Epidermal melanocyte (primary cell): ENCODE measurements around the gene PITPNM3.
A peak's percentile ranks its signal among the peaks of the same experiment; 100 is the strongest.

Source experiments
- DNase-seq: peaks from one replicate; pipeline ENCODE4 v3.0.0; 2011; ENCODE audit warnings: low spot score; ENCODE audit not compliant: insufficient read length

The PITPNM3 gene

DNA sequence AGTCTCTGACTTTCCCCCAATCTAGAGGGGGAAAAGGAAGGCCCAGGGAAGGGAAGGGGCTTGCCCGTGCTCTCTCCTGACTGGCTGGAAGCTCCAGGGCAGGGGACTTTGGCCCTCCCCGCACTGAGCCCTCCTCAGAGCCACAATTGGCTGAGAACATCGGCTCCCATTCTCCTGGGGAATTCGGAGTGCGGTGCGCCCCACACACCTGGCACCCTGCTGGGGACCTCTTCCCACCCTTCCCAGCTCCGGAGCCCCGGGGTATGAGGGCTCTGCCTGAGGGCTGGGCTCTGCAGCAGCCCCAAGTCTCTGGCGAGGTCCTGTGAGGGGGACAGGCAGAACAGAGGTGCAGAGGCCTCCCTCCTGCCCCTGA is 76.1 kb downstream of the PITPNM3 start:
- no peak for DNase-seq

DNA sequence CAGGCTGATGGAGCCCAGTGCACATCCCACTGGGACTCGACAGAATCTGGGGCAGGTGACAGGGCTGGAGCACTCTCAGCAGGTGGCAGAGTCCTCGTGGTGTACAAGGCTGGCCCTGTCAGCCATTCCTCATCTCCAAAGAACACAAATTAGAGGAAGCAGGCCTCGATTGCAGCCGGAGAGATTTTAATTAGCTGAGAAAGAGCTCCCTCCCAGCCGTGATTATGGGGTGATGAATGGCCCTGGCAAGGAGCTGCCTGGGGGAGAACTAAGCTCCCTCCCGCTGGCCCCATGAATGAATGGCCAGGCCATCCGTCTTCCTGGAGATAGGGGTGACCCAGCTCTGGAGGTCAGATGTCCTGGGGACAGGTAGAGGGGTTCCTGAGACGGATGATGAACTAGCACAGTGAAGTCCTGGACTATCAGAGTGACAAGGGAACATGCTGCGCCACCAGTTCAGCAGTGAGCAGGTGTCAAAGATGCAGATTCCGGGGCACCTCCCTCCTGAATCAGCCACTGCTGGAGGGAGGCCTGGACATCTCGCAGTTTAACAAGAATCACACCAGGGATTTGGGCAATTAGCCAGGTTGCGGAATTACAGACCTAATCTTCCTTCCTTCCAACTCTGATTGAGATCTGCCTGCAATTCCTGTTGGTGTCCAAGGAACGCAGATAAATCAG is 76.6 kb downstream of the PITPNM3 start:
- no peak for DNase-seq

DNA sequence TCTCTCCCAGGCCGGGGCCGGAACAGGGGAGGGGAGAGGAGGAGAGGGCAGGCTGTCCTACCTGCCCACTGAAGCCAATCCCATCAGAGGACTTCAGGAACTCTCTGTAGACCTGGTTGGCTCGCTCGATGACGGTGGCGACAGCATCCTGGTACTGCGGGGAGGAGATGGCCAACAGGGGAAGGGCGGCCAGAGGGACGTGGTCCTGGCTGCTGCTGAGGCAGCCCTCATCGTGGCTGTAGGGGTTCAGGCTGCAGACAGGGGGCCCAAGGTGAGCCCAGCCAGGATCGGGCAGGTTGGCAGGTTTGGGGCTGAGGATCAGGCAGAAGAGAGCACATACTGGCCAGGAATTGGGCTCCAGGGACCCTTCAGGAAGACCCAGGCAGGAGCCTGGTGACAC is 77.9 kb downstream of the PITPNM3 start:
- no peak for DNase-seq

DNA sequence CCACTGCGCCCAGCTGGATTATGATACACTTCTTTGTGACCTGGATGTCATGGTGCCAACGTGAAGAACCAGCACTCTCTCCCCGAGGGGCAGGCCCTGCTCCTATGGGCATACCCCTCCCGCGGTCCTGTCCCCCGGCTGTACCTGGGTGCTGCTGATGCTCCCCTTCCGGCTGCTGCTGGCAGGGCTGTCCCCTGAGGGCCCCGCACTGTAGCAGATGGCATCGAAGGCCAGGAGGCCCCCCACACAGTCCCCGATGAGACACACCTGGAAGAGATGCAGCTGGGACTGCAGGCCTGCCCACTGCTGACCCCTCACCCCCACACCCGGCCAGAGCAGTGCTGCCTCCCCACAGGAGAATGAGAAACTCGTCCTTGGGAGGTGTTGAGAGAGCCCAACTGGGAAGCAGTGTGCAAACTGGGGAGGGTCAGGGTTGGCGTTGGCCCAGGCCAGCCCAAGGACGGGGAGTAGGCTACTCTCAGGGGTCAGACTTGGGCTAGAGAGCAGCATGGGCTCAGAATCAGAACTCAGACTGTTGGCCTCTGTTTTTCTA is 78.4 kb downstream of the PITPNM3 start:
- DNase-seq, result no peak

DNA sequence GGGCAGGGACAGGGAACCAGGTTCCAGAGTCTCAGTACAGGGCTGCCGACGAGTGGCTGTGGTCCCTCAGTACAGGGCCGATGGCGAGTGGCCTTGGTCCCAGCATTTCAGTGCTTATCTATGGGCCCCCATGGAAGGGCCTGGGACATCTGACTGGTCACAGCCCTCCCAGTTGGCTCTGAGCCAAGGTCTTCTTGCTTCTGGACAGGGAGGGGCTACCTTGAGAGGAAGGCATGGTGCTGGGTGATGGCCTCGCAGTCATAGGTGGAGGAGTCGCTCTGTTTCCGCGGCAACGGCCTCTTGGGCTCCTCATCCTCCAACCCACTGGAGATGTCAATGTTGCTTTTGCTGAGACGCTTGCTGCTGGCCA is 79.6 kb downstream of the PITPNM3 start:
- no peak for DNase-seq

DNA sequence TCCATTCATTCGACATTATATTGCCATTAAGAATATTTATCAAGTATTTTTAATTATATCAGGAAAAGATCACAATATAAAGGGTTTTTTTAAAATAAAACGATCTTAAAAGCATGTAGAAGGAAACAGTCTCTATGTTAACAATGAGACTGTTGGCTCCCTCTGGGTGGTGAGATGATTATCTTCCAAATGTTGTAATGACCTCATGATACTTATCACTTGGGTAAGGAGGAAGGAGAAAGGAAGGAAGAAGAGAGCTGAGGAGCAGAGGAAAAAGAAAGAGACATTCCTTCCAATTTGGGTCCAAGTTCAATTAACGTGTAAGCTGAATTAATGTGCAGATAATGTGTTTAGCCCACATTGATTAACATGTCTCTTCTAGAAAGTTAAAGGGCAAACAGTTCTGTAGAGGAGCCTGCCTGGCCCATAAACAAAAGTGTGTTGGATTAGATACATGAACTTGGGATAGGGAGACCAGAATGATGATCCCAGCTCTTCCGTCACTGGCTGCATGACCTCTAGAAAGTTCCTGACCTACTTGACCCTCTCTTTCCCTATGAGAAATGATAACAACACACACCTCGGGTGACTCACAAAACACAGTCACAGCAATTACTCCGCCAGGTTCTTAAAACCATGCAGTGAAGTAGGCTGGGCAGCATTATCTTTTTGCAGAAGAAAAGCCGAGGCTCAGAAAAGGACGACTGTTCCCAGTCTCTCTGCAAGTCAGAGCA is 80.1 kb downstream of the PITPNM3 start:
- no peak for DNase-seq

DNA sequence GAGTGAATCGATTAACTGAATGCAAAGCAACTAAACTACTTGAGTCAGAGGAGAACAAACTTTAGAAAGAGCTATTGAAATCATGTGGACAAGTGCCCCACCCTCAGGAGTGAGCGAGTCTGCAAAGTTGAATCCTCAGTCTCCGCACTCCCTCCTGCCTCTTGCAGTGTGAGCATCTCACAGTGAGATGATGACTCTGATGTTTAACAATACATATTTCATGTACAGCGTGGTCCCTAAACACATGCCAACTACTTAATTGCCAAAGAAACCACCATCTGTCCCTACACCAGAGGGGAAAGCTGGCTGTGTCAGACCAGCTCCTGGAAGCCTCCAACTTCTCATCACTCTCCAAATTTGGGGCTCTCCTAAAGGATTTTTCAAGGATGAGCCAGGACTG is 80.9 kb downstream of the PITPNM3 start:
- no peak for DNase-seq

DNA sequence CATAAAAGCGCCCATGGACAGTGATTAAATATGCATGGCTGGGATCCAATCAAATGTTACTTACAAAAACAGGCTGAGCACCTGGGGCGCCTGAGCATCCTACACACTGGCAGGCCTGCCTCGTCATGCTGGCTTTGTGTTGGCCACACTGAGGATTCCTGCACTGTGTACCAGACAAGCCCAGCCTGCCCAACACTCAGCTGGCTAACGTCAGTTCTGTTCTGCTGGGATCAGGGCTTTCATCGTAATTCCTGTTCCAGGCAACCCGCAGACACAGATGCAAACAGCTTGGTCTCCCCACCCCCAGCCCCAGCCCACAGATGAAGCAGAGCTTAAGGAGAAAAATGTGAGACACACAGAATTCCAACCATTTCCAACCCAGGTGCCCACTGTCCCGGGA is 81.4 kb downstream of the PITPNM3 start:
- no peak for DNase-seq

DNA sequence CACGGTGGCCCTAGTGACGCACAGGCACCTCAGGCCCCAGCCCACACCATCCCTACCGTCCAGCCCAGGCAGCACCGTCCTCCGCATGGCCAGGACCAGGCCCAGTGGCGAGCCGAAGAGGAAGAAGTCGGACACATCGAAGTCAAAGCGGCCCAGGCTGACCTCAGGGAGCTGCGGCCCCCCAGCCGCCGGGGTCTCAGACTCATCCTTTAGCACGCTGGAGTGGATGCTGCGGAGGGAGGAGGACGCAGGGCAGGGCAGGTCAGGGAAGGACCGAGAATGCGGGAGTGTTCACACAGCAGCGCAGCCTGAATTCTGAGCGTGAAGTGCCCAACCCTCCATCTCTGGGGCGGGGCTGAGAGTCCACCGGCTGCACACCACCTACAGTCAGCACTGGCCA is 82.0 kb downstream of the PITPNM3 start:
- no peak for DNase-seq

DNA sequence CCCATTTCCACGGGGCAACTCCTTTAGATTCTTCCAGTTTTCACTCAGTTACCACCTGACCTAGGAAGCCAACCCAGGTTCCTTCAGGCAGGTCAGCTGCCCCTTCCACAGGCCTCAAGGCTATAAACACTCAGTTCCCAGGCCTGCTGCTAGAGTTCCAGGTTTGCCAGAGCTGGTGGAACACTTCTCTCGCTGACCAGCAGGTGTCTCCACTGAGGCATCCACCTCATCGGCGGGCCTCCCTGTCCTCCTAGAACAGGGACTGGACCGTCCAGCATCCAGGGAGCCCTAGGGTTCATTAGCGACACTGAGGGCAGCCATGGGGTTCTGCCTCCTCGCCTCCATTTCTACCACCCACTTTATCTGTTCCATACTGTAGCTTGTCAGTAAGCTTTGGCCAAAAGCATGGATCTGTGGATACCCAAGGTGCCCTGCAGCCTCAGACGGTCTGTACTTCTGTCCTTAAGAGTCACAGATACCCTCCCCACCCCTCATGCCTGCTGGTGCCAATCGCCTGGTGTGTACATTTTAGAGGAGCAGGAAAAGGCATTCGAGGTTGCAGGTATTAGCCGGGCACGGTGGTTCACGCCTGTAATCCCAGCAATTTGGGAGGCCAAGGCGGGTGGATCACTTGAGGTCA is 83.1 kb downstream of the PITPNM3 start:
- peak; percentile 98 for DNase-seq

DNA sequence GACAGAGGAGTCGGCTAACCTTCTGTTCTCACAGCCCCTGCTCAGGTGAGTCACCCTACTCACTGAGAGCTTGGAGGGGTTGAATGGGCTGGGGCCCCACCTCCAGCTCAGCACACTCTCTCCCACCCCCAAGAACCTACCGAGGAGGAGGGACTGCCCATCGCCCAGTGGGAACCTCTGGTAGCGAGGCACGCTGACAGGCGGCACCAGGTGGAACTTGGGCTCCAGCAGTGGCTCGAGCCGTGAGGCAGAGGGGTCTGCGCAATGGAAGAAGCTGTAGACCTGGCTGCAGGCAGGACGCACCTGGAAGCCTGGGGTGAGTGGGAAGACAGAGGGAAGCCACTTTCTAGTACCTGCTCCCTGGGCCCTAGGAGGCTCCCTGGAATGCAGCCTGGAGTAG is 83.8 kb downstream of the PITPNM3 start:
- DNase-seq, result no peak

DNA sequence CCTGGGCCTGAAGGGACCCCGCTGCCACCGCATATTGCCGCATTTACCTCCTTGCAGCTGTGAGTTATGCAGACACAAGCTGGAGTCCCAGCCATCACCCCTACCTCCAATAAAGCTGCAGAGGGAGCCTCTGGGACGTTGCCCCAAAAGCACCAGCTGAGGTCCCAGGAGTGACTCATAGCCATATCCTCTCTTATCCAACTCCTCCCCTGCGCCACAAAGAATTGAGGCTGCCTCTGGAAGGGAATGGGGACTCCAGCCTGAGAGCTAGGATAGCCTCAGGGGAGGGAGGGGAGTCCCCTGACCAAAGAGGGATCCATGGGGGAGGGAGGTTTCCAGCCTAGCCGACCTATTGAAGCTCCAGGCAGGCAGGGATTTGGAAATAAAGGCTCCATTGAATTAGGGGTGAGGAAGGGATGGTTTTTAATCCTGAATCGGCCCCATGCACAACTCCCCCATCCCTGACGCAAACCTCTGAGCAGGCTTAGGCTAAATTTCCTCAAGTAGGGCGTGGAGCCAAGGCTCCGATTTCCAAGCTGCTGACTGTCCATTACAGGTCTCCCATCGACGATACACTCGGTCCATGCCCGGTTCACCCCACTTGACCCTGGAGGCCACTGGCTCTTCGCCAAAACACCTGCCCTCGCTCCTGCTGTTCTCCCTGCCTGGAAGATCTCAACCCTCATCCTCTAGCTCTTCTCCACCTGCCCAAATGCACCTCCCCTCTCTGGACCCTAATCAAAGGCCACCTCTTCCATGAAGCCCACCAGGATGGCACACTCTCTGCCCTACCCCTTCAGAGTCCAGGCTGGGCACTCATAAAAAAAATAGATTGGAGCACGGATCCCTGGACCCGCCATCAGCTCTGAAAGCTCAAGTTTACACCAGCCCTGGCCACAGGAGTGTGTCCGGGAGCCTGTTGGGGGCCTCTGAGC is 84.6 kb downstream of the PITPNM3 start:
- peak; percentile 48 for DNase-seq

DNA sequence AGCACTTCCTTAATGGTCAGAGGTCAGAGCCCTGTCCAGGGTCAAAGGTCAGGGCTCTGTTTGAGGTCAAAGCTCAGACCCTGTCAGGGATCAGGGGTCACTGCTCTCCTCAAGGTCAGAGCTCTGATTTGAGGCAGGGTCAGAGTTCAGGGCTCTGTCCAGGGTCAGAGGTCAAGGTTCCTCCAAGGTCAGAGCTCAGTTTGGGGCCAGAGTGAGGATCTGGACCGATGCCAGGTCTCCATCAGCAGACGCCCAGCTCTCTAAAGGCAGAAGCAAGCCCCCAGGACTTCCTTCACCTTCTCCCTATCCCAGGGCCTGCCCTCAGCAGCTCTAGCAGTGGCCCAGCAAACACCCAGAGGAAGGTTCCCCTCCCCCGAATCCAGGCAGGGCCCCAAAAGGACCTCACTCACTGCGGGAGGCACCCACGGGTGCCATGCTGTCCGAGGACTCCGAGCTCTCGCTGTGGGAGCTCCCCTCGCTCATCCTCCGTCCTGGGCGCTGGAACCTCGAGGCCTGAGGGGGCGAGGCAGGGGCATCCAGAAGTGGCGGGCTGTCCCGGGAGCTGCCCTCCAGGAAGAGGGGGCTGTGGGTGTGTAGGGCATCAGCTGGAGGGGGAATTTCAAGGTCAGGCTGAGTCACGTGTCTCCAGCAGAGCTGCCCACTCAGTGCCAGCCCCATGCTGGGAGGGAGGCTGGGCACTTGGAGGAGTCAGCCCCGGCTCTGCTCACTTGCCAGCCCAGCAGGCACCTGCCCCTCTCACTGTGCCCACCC is 85.4 kb downstream of the PITPNM3 start:
- no peak for DNase-seq

DNA sequence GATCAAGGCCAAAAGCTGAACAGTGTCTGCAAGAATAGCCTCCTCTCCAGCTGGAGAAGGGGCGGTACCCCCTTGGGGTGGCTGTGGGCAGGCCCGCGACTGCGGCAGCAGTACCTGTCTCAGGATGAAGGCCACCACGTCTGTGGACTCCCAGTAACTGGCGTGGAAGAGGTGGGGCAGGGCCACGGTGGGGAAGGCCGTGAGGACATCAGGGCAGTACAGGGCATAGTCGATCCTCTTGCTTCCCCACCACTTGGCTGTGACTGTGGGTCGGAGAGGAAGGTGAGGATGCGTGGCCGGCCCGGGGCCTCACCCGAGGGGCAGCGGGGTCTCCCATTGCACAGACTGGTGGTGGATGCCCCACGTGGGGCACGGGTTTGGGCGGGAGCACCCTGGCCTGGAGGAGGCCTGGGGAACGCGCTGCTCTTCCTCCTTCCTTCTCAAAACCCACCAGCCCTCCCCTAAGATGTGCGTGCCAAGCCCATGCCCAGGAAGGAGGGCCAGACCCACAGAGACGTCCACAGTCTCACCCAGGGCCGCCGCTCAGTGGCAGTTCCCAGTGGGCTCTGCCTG is 86.1 kb downstream of the PITPNM3 start:
- DNase-seq, result no peak

DNA sequence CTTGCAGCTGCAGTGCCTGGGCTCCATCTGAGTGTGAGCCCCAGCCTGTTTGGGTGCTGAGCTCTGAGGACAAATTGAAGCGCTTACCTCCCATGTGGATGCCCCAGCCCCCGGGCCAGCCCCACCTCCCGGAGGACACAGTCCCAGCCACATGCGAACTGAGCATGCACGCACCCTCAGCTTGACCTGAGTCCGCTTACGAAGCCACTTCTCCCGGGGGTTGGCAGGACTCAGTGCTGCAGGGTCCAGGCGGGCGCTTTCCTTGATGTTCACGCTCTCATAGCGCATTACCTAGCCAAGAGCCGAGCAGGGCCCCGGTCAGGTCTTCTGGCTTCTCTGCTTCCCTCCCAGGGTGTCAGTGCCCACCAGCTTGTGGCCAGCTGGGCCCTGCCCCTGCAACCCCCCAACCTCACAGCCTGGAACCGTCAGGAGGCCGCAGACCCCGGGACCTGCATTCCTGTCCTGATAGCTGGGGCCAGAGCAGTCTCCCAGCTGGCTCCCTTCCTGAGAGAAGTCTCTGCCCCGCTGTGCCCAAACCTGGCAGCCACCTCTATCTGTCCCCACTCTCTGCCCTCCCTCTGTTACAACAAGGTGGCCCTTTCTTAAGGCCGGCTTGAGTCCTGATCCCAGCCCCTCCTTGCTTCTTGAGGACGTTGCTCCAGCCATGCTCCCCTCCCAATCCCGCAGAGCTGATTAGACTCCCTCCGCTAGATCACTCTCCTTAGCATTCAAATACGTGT is 88.1 kb downstream of the PITPNM3 start:
- DNase-seq, result no peak

DNA sequence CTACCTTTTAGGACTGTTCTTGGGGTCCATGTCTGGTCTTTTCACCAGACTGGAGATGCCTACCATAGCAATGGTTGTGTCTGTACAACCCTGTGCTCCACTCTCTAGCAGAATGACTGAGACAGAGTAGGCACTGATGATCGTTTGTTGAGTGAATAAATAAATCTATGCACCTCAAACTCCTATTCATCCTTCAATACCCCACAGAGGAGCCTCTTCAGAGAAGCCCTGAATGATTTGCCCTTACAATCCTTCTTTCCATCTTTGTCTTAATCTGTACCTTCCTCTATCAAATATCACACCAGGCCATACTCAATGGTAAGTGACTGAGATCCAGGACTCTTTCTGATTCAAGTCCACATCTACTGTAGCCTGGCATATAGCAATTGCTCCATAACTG is 88.8 kb downstream of the PITPNM3 start:
- no peak for DNase-seq

DNA sequence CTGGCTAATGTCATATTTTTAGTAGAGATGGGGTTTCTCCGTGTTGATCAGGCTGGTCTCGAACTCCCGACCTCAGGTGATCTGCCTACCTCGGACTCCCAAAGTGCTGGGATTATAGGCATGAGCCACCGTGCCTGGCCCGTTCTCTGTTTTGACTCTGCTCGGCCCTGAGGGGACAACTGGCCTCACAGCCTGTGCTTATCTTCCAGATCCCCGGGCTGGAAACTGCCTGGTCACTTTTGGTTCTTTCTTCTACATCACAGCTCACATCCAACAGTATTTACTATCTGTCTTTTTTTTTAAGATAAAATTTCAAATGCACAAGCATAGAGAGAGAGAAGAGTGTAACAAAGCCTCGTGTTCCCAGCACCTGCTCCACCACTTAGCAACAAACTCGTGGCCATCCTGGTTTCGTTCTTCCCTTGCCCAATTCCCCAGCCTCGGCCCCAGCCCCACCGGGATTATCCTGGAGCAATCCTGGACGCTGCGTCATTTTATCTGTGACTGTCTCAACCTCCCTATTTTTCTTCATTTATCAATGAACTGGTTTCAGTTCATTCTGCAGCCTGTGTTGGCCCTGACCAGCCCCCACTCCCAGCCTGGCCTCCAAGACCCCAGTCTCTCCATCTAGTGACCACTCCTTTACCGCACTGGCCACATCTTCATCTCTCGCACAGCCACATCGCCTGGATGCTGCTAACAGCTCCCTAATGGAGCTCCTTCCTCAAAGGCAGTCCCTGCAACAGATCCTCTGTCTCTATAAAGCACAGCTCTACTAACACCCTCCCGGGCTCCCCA is 91.0 kb downstream of the PITPNM3 start:
- no peak for DNase-seq

DNA sequence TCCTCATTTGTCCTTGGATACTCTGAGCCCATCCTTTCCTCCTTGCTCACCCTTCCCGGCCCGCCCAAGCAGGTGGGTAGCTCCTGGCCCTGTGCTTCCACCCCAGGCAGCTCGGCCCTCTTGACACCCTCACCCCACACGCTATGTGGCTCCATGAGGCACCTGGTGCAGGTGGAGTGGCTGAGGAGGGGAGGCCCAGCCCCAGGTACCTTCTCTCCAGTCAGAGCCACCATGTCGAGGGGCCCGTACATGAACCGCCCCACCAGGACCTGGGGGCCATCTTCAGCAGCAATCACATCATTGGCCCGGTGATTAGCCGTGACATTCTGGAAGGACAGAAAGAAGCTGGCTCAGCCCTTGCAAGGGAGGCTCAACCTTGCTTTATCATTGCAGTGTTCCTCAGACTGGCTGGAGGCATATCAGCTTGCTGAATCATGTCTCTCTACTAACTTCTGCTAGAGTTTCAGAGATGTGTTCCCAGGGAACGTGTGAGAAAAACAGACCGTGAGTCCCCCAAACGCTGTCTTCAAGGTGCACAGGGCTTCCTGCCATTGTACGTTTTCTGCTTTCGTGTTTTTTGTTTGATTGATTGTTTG is 91.8 kb downstream of the PITPNM3 start:
- DNase-seq, result no peak
